T-helper 1 cell treated with Interleukin-12 subunit alpha and Interleukin-12 subunit beta and Interleukin-4 antibody, amounts not matched to agents 30 ng/mL and 1 ng/mL, for 36 hours (primary cell): ENCODE measurements around the gene SH2D6. TPM values are rescaled to one million over a fixed set of nuclear protein-coding genes. Genes with fewer than 3 reads are reported as not detected.
"Not testable (repeated sequence)": the region's sequence is repeated elsewhere in the genome, so short reads cannot be mapped to it uniquely, and the experiment has no call there.

ENCODE experiments used
- intact Hi-C: fragments of 100-400 bp; cut with micrococcal nuclease; formaldehyde crosslinking; loops from one replicate; pipeline ENCODE4 v1.15.1; 2024
- total RNA-seq: library from RNA; stranded (reverse); gene quantifications from 2 replicates; pipeline ENCODE4 v1.2.3, GENCODE V29; 2022

SH2D6 gene
- total RNA-seq, 1 donor from 2014 or later, result 0.74 TPM

- intact Hi-C loops, result no loop called here
These were observed 20.6 kb upstream of the SH2D6 start for GRCh38 chr2:85397925-85398331.

GRCh38 chr2:85398426-85399182, 19.9 kb upstream of the SH2D6 start:
- intact Hi-C loops, result no loop called here

GRCh38 chr2:85399183-85399455, 19.4 kb upstream of the SH2D6 start:
- intact Hi-C loops, result no loop called here

GRCh38 chr2:85400023-85400422, 18.5 kb upstream of the SH2D6 start:
- intact Hi-C loops, result no loop called here

- intact Hi-C loops, result no loop called here
These were observed 17.7 kb upstream of the SH2D6 start for GRCh38 chr2:85400541-85401463.

- intact Hi-C loops, result no loop called here
These were observed 17.1 kb upstream of the SH2D6 start for GRCh38 chr2:85401464-85401805.

- intact Hi-C loops, result no loop called here
These were observed 16.7 kb upstream of the SH2D6 start for GRCh38 chr2:85401844-85402243.

- intact Hi-C loops, result no loop called here
These were observed 13.1 kb upstream of the SH2D6 start for GRCh38 chr2:85405201-85406059.

- intact Hi-C loops, result loop anchor here (1.0 to 2.0 kb wide), 3 partner anchors 8 to 55 kb away; partner anchors contain the start of genes ELMOD3, RETSAT and SH2D6
These were observed 8.5 kb upstream of the SH2D6 start, which contains the start of gene CAPG for GRCh38 chr2:85409845-85410583. CAPG (minus strand) TSS chr2:85410366; CDS start chr2:85402145, 8,221 bp downstream.

GRCh38 chr2:85410584-85411404, 7.7 kb upstream of the SH2D6 start:
- intact Hi-C loops, result loop anchor here (1.0 kb wide), 1 partner anchor 8 kb away; the partner anchor contains the start of gene SH2D6

GRCh38 chr2:85411405-85411748, 7.1 kb upstream of the SH2D6 start:
- intact Hi-C loops, result no loop called here

- intact Hi-C loops, result no loop called here
These were observed 4.7 kb upstream of the SH2D6 start for GRCh38 chr2:85413592-85414420.

GRCh38 chr2:85414421-85414759, 4.1 kb upstream of the SH2D6 start:
- intact Hi-C loops, result not testable (repeated sequence)

- intact Hi-C loops, result loop anchor here (5.0 kb wide), 1 partner anchor 777 kb away; no protein-coding TSS in a partner anchor
These were observed 3.6 kb upstream of the SH2D6 start for GRCh38 chr2:85414761-85415553.

GRCh38 chr2:85415980-85416650, 2.4 kb upstream of the SH2D6 start:
- intact Hi-C loops, result loop anchor here (5.0 kb wide), 1 partner anchor 776 kb away; no protein-coding TSS in a partner anchor

- intact Hi-C loops, result loop anchor here (5.0 kb wide), 1 partner anchor 773 kb away; no protein-coding TSS in a partner anchor
These were observed 628 bp downstream of the SH2D6 start for GRCh38 chr2:85419009-85419675.
